Tibial nerve (tissue), 4 donors: ENCODE measurements around the gene TMEM205.

Experiments
- EP300 ChIP-seq, 2 donors: sonication (generic); formaldehyde crosslinking; IDR thresholded peaks; one replicate each; pipeline ENCODE4 v1.6.1; 2017; ENCODE audit warnings: antibody characterized with exemption in 2 of 2, mild to moderate bottlenecking in 1 of 2
- POLR2A ChIP-seq, 2 donors: fragments of 450-650 bp; IDR thresholded peaks; one replicate each; pipeline ENCODE4 v1.6.1; 2017; ENCODE audit warnings: antibody characterized with exemption in 2 of 2, mild to moderate bottlenecking in 2 of 2, moderate library complexity in 2 of 2
- TF ChIP-seq, protein P1 (sequence below), 5 experiments: fragments of 200-600 bp in 3 of 5; fragments of 450-650 bp in 2 of 5; sonication (generic) in 3 of 5; IDR thresholded peaks; one replicate each; pipeline ENCODE4 v1.5.1; 2016 to 2019; ENCODE audit warnings: antibody characterized with exemption in 5 of 5, mild to moderate bottlenecking in 3 of 5, moderate library complexity in 2 of 5

- TF ChIP-seq, protein P1, sequence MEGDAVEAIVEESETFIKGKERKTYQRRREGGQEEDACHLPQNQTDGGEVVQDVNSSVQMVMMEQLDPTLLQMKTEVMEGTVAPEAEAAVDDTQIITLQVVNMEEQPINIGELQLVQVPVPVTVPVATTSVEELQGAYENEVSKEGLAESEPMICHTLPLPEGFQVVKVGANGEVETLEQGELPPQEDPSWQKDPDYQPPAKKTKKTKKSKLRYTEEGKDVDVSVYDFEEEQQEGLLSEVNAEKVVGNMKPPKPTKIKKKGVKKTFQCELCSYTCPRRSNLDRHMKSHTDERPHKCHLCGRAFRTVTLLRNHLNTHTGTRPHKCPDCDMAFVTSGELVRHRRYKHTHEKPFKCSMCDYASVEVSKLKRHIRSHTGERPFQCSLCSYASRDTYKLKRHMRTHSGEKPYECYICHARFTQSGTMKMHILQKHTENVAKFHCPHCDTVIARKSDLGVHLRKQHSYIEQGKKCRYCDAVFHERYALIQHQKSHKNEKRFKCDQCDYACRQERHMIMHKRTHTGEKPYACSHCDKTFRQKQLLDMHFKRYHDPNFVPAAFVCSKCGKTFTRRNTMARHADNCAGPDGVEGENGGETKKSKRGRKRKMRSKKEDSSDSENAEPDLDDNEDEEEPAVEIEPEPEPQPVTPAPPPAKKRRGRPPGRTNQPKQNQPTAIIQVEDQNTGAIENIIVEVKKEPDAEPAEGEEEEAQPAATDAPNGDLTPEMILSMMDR (IDR thresholded peaks at IDR 0.05), result no peak
- TF ChIP-seq EP300 (IDR thresholded peaks at IDR 0.05) (no peak), POLR2A (IDR thresholded peaks at IDR 0.05) (no peak)
Measured at GRCh38 chr19:11345122-11345803, 805 bp downstream of the TMEM205 start.
